HG02884 (cell line): ENCODE measurements around the gene KRT17.
"Not testable (repeated sequence)": the region's sequence is repeated elsewhere in the genome, so short reads cannot be mapped to it uniquely, and the experiment has no call there.

ENCODE experiments used
- ATAC-seq: cut with Tn5 transposase; IDR thresholded peaks from one replicate; pipeline ENCODE4 v1.9.1; 2021; ENCODE audit warnings: mild to moderate bottlenecking, moderate library complexity; ENCODE audit not compliant: unreplicated experiment

The KRT17 gene

GRCh38 chr17:41635121-41636097 lies 11.0 kb upstream of the KRT17 start:
- no peak for ATAC-seq

- no peak for ATAC-seq
Observed at GRCh38 chr17:41634639-41635038, 10.3 kb upstream of the KRT17 start.

GRCh38 chr17:41633556-41634199 lies 9.3 kb upstream of the KRT17 start:
- no peak for ATAC-seq

- no peak for ATAC-seq
Observed at GRCh38 chr17:41632482-41633105, 8.2 kb upstream of the KRT17 start.

- ATAC-seq, result no peak
Observed at GRCh38 chr17:41631898-41632285, 7.5 kb upstream of the KRT17 start.

GRCh38 chr17:41631025-41631897 lies 6.9 kb upstream of the KRT17 start:
- ATAC-seq, result no peak

GRCh38 chr17:41629826-41630670 lies 5.7 kb upstream of the KRT17 start:
- ATAC-seq, result no peak

- no peak for ATAC-seq
Observed at GRCh38 chr17:41629316-41629715, 4.9 kb upstream of the KRT17 start.

GRCh38 chr17:41628621-41629255 lies 4.4 kb upstream of the KRT17 start:
- ATAC-seq, result not testable (repeated sequence)

GRCh38 chr17:41628073-41628370 lies 3.6 kb upstream of the KRT17 start:
- not testable (repeated sequence) for ATAC-seq

- no peak for ATAC-seq
Observed at GRCh38 chr17:41627316-41628072, 3.1 kb upstream of the KRT17 start.

GRCh38 chr17:41626914-41627295 lies 2.5 kb upstream of the KRT17 start:
- ATAC-seq, result not testable (repeated sequence)

GRCh38 chr17:41626028-41626913 lies 1.9 kb upstream of the KRT17 start:
- ATAC-seq, result not testable (repeated sequence)

- ATAC-seq, result no peak
Observed at GRCh38 chr17:41625602-41626001, 1.2 kb upstream of the KRT17 start.

GRCh38 chr17:41623184-41623861 lies 1.1 kb downstream of the KRT17 start:
- ATAC-seq, result not testable (repeated sequence)

- not testable (repeated sequence) for ATAC-seq
Observed at GRCh38 chr17:41622340-41623183, 1.8 kb downstream of the KRT17 start.
